ENCODE results near the gene TNIP1. TPM values are rescaled to one million over a fixed set of nuclear protein-coding genes. Genes with fewer than 3 reads are reported as not detected.
A peak's percentile ranks its signal among the peaks of the same experiment; 100 is the strongest.

TNIP1 gene
- total RNA-seq, 1 donor from 2014 or later = 54.6 TPM

DNA sequence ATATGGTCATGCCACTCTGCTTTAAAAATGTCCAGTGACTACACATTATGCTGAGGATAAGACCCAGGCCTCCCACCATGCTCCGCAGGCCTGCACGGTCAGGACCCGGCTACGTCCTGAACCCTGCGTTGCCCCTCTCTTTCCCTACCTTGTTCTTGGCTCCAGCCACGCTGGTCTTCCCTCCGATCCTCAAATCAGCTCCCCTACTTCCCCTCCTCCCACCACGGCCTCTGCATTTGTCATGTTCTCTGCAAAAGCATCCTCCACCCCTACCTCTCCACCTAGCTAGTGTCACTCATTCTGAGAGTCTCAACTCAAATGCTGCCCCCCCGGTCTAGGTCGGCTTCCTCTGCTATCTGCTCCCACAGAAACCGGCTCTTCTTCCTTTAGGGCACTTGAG lies 49.3 kb downstream of the TNIP1 start:
- Histone ChIP-seq H3K4me1 (no peaks in the 10 kb centered on the region), H3K36me3 (peaks cover 73 to 84% of the 10 kb centered on the region in 2 donors), H3K27ac (no peak overlapping the region), H3K9me3 (no peaks in the 10 kb centered on the region), H3K27me3 (no peaks in the 10 kb centered on the region), H3K4me3 (no peak overlapping the region)
- DNase-seq (ENCODE audit: low spot score in 2 of 2) = no peak
- TF ChIP-seq, protein P1, sequence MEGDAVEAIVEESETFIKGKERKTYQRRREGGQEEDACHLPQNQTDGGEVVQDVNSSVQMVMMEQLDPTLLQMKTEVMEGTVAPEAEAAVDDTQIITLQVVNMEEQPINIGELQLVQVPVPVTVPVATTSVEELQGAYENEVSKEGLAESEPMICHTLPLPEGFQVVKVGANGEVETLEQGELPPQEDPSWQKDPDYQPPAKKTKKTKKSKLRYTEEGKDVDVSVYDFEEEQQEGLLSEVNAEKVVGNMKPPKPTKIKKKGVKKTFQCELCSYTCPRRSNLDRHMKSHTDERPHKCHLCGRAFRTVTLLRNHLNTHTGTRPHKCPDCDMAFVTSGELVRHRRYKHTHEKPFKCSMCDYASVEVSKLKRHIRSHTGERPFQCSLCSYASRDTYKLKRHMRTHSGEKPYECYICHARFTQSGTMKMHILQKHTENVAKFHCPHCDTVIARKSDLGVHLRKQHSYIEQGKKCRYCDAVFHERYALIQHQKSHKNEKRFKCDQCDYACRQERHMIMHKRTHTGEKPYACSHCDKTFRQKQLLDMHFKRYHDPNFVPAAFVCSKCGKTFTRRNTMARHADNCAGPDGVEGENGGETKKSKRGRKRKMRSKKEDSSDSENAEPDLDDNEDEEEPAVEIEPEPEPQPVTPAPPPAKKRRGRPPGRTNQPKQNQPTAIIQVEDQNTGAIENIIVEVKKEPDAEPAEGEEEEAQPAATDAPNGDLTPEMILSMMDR (IDR thresholded peaks at IDR 0.05) = no peak
- intact Hi-C loops (cut with DNase I) = no loop called here

DNA sequence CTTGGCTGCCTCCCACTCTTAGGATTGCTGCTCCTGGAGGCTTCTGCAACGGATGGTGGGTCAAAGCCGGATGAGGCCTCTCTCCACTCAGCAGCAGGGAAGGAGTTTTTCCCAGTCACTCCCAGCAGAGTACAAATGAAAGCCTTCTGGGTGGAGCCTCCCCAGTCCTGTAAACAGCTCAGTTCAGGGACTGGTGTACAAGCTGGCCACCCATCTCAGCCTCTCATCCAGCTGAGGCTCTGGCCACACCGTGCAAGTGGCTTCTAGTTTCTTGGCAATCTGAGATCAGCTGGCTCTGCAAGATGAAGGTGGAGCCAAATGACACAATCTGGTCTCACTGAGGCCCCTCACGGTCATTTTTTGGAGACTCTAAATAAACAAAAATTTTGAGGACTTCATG lies 50.5 kb downstream of the TNIP1 start:
- Histone ChIP-seq H3K36me3 (peaks cover 72 to 84% of the 10 kb centered on the region in 2 donors), H3K4me1 (peaks cover 3 to 4% of the 10 kb centered on the region in 2 donors), H3K4me3 (no peak overlapping the region), H3K9me3 (no peaks in the 10 kb centered on the region), H3K27ac (peak overlapping the region; percentile 61 to 74), H3K27me3 (no peaks in the 10 kb centered on the region)
- TF ChIP-seq, protein P1 (IDR thresholded peaks at IDR 0.05) = no peak
- peak in 1 of 2 donors; percentile 83 for DNase-seq (ENCODE audit: low spot score in 2 of 2)
- intact Hi-C loops (cut with DNase I) = no loop called here

DNA sequence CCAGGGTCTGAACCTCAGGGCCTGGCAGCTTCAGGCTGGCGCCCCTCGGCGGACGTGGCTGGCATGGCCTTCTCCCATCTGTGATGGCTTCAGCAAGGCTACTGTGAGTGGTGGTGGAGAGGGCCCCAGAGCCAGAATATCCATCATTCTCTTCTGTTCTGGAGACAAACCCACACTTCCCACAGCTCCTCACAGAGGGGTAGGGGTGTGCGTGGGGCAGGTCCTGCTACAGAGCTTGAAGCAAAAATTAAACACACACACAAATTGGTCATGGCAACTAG lies 50.8 kb downstream of the TNIP1 start:
- intact Hi-C loops (cut with DNase I) = no loop called here
- DNase-seq (ENCODE audit: low spot score in 2 of 2) = no peak
- Histone ChIP-seq H3K9me3 (no peaks in the 10 kb centered on the region), H3K4me1 (peaks cover 7% of the 10 kb centered on the region in 2 donors), H3K27ac (peak overlapping the region; percentile 61 to 74), H3K36me3 (peaks cover 70 to 81% of the 10 kb centered on the region in 2 donors), H3K27me3 (no peaks in the 10 kb centered on the region), H3K4me3 (no peak overlapping the region)
- TF ChIP-seq, protein P1 (IDR thresholded peaks at IDR 0.05) = no peak

DNA sequence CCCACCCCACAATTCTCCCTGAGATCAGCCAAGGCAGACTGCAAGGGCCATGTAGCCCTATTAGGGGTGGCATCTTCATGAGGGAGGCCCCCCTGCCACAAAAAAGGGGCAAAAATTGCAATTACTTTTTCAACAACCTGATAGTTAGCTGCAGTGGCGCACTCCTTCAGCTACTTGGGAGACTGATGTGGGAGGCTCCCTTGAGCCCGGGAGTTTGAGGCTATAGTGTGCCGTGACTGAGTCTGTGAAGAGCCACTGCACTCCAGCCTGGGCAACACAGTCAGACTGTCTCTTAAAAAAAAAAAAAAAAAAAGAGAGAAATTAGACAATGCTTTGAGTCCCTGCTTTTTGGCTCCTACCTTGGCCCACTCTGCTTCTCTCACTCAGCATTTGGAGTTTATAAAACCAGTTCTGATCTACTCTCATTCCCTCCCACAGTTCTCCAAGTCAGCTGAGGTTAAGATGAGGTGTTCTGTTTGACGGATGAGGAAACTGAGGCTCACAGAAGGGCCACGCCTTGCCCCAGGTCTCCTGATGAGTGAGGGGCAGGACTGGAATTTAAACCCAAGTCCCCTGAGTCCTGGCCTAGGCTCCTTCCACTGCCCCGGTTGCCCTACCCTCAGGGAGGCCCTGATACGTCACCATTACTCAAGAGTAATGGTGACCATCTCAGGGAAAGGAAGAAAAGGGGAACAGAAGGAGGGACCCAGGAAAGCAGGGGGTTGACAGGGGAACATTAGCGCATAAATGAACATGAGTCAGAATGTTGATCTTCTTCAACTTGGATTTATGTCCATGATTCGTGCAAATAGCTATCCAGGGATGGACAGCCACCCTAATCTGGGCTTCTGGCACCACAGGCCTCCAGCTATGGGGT lies 51.4 kb downstream of the TNIP1 start:
- H3K36me3 ChIP-seq = peaks cover 64 to 76% of the 10 kb centered on the region in 2 donors
- DNase-seq (ENCODE audit: low spot score in 2 of 2) = no peak
- TF ChIP-seq, protein P1 (IDR thresholded peaks at IDR 0.05) = no peak
- intact Hi-C loops (cut with DNase I) = no loop called here
- H3K4me3 ChIP-seq = no peak overlapping the region
- H3K27me3 ChIP-seq = no peaks in the 10 kb centered on the region
- peaks cover 12 to 13% of the 10 kb centered on the region in 2 donors for H3K4me1 ChIP-seq
- peak overlapping the region; percentile 61 to 74 for H3K27ac ChIP-seq
- H3K9me3 ChIP-seq = no peaks in the 10 kb centered on the region

DNA sequence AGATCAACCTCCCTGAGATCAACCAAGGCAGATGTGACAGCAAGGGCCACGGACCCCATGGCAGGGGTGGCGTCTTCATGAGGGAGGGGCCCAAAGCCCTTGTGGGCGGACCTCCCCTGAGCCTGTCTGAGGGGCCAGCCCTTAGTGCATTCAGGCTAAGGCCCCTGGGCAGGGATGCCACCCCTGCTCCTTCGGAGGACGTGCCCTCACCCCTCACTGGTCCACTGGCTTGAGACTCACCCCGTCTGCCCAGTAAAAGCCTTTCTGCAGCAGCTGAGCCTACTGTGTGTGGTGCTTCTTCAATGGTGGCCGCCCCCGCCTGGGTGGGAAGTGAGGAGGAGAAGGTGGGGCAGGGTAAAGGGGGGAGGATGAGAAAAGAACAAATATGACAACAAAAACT lies 52.1 kb downstream of the TNIP1 start:
- DNase-seq (ENCODE audit: low spot score in 2 of 2) = no peak
- H3K36me3 ChIP-seq = peaks cover 58 to 69% of the 10 kb centered on the region in 2 donors

More for the DNA sequence above, 52.1 kb downstream of the TNIP1 start:
- intact Hi-C loops (cut with DNase I) = no loop called here
- Histone ChIP-seq H3K4me3 (no peak overlapping the region), H3K4me1 (peaks cover 18 to 20% of the 10 kb centered on the region in 2 donors), H3K27ac (peak overlapping the region; percentile 9 to 74), H3K9me3 (no peaks in the 10 kb centered on the region), H3K27me3 (no peaks in the 10 kb centered on the region)
- TF ChIP-seq, protein P1 (IDR thresholded peaks at IDR 0.05) = no peak
